ENCODE results near the gene NFKBIE. TPM values are rescaled to one million over a fixed set of nuclear protein-coding genes. Genes with fewer than 3 reads are reported as not detected.

NFKBIE gene
- total and polyA plus RNA-seq, 2 of the 13 experiments (the other 11 are each of a cell fraction or from before 2014, with no cell fraction given) = 6.7 to 14.5 TPM

- Histone ChIP-seq H3K36me3 (replicated peaks in 1 of 2; ENCODE audit: control insufficient read depth in 1 of 2, insufficient read depth in 2 of 2, low read length in 2 of 2) (peaks cover 24 to 46% of the 10 kb centered on the region in 2 experiments), H3K27me3 (ENCODE audit: control insufficient read depth in 1 of 2, insufficient read depth in 2 of 2, low read length in 2 of 2) (peaks cover 0 to 13% of the 10 kb centered on the region in 2 experiments; a peak in 2 of 5 replicates), H3K27ac (ENCODE audit: extremely low read length, insufficient read depth, low read length) (no peak overlapping the region), H3K9me3 (ENCODE audit: low read length) (no peaks in the 10 kb centered on the region), H3K4me3 (replicated peaks in 1 of 3; ENCODE audit: insufficient read depth in 1 of 3, low read depth in 2 of 3, low read length in 3 of 3) (peak overlapping the region in 2 of 3 experiments; percentile 96 to 97; a peak in 2 of 6 replicates), H3K4me1 (ENCODE audit: insufficient read depth, low read length) (peaks cover 13% of the 10 kb centered on the region), H3K9ac (ENCODE audit: insufficient read depth, low read depth, low read length) (peak overlapping the region; percentile 88; the same call in 1 of the 2 replicates), H2AFZ (ENCODE audit: low read length) (no peak overlapping the region), H3K79me2 (ENCODE audit: insufficient read depth, low read length) (peaks cover 15% of the 10 kb centered on the region), H3K4me2 (ENCODE audit: low read depth, low read length) (peak overlapping the region; percentile 93), H4K20me1 (ENCODE audit: insufficient read depth, low read length) (no peaks in the 10 kb centered on the region)
- intact Hi-C loops (cut with micrococcal nuclease; ENCODE audit: unreplicated experiment) = loop anchor here (1.0 kb wide), 1 partner anchor 18 kb away; no protein-coding TSS in a partner anchor
- BruUV-seq (replicated peaks) = no TSS peak
- POLR2A ChIA-PET = interaction anchor here (1.4 kb wide), 1 partner anchor 13 kb away, joined by 5 read pairs; no protein-coding TSS in a partner anchor
- ATAC-seq (no peak), DNase-seq (ENCODE audit: low spot score) (no peak), FAIRE-seq (no peak)
- in situ Hi-C loops (cut with HindIII; ENCODE audit: extremely low pct_ligation_motif_present, low pct_unique_long_range_greater_than_20kb) = loop anchor here (5.0 kb wide), 1 partner anchor 44 kb away; the partner anchor contains the start of gene NFKBIE
- TF ChIP-seq TAF1 (CRISPR knock-in tag; IDR thresholded peaks at IDR 0.05) = no peak
- no peak for TF ChIP-seq ZNF225 (CRISPR knock-in tag; IDR thresholded peaks at IDR 0.05)
- TF ChIP-seq SNAI1 (CRISPR knock-in tag; IDR thresholded peaks at IDR 0.05; ENCODE audit: borderline replicate concordance) = no peak
- no peak for TF ChIP-seq IRF2 (CRISPR knock-in tag; IDR thresholded peaks at IDR 0.05)
- TF ChIP-seq ZBTB2 (CRISPR knock-in tag; IDR thresholded peaks at IDR 0.05; ENCODE audit: low read depth) = no peak
- CTCF ChIA-PET (ENCODE audit: low intra/inter-chr PET ratio, low total read pairs) = no interaction called here
- WGBS (ENCODE audit: low lambda C conversion rate) = 93% methylated on average over 3 of the region's 3 CpGs
These were observed 46.4 kb upstream of the NFKBIE start for GRCh38 chr6:44311767-44312166.

DNA sequence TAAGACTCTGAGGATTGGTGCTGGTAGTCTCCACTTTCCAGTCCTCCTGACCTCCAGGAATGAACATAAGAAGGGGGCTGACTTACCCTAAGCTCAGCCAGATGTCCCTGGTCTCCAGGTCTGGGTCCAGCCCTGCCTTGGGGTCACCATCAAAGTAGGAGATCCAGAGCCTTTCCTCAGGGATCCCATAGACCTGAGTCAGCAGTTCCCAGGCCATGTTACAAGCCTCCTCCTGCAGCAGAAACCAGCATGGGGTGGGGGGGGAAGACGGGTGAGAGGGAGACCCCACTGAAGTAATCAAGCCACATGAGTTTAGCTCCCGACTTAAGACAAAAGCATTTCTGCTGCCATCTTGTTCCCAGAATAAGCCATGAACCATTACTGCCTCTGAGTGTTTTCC lies 46.0 kb upstream of the NFKBIE start:
- no peak for TF ChIP-seq ZNF292 (CRISPR knock-in tag; IDR thresholded peaks at IDR 0.05; ENCODE audit: borderline replicate concordance, low read depth)
- TF ChIP-seq, protein P1, sequence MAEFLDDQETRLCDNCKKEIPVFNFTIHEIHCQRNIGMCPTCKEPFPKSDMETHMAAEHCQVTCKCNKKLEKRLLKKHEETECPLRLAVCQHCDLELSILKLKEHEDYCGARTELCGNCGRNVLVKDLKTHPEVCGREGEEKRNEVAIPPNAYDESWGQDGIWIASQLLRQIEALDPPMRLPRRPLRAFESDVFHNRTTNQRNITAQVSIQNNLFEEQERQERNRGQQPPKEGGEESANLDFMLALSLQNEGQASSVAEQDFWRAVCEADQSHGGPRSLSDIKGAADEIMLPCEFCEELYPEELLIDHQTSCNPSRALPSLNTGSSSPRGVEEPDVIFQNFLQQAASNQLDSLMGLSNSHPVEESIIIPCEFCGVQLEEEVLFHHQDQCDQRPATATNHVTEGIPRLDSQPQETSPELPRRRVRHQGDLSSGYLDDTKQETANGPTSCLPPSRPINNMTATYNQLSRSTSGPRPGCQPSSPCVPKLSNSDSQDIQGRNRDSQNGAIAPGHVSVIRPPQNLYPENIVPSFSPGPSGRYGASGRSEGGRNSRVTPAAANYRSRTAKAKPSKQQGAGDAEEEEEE (CRISPR knock-in tag; IDR thresholded peaks at IDR 0.05; ENCODE audit: borderline replicate concordance) = no peak
- TF ChIP-seq MAFF (IDR thresholded peaks at IDR 0.05; ENCODE audit: low read depth, low read length) = peak; percentile 88
- TF ChIP-seq MAFK (conservative IDR thresholded peaks at IDR 0.05 in 1 of 2, IDR thresholded peaks at IDR 0.05 in 1 of 2; ENCODE audit: low read length in 2 of 2) = peak; percentile 84 to 95
- no peak for ATAC-seq
- Histone ChIP-seq H3K9ac (ENCODE audit: insufficient read depth, low read depth, low read length) (no peak overlapping the region), H2AFZ (ENCODE audit: low read length) (no peak overlapping the region), H3K4me2 (ENCODE audit: low read depth, low read length) (no peak overlapping the region), H3K4me1 (ENCODE audit: insufficient read depth, low read length) (peaks cover 13% of the 10 kb centered on the region), H3K27ac (ENCODE audit: extremely low read length, insufficient read depth, low read length) (no peak overlapping the region), H3K27me3 (ENCODE audit: control insufficient read depth in 1 of 2, insufficient read depth in 2 of 2, low read length in 2 of 2) (peaks cover 0 to 11% of the 10 kb centered on the region in 2 experiments; a peak in 2 of 5 replicates), H3K4me3 (replicated peaks in 1 of 3; ENCODE audit: insufficient read depth in 1 of 3, low read depth in 2 of 3, low read length in 3 of 3) (no peak overlapping the region), H3K36me3 (replicated peaks in 1 of 2; ENCODE audit: control insufficient read depth in 1 of 2, insufficient read depth in 2 of 2, low read length in 2 of 2) (peaks cover 27 to 50% of the 10 kb centered on the region in 2 experiments), H3K9me3 (ENCODE audit: low read length) (no peaks in the 10 kb centered on the region), H3K79me2 (ENCODE audit: insufficient read depth, low read length) (peaks cover 15% of the 10 kb centered on the region), H4K20me1 (ENCODE audit: insufficient read depth, low read length) (no peaks in the 10 kb centered on the region)
- ChIA-PET CTCF (ENCODE audit: low intra/inter-chr PET ratio, low total read pairs) (no interaction called here), POLR2A (no interaction called here)
- no peak for DNase-seq (ENCODE audit: low spot score)
- BruUV-seq (replicated peaks) = no TSS peak
- no peak for FAIRE-seq
- in situ Hi-C loops (cut with HindIII; ENCODE audit: extremely low pct_ligation_motif_present, low pct_unique_long_range_greater_than_20kb) (loop anchor here (5.0 kb wide), 1 partner anchor 44 kb away; the partner anchor contains the start of gene NFKBIE), intact Hi-C loops (cut with micrococcal nuclease; ENCODE audit: unreplicated experiment) (no loop called here)
- 87% methylated on average over 2 of the region's 2 CpGs for WGBS (ENCODE audit: low lambda C conversion rate)

Measured in HepG2 (cell line).